HG02852 (cell line): Measurements from ENCODE around the gene SLIT3.

Experiments used
- ATAC-seq: cut with Tn5 transposase; IDR thresholded peaks from one replicate; pipeline ENCODE4 v1.9.1; 2021; ENCODE audit warnings: mild to moderate bottlenecking, moderate library complexity; ENCODE audit not compliant: unreplicated experiment

SLIT3 gene

DNA sequence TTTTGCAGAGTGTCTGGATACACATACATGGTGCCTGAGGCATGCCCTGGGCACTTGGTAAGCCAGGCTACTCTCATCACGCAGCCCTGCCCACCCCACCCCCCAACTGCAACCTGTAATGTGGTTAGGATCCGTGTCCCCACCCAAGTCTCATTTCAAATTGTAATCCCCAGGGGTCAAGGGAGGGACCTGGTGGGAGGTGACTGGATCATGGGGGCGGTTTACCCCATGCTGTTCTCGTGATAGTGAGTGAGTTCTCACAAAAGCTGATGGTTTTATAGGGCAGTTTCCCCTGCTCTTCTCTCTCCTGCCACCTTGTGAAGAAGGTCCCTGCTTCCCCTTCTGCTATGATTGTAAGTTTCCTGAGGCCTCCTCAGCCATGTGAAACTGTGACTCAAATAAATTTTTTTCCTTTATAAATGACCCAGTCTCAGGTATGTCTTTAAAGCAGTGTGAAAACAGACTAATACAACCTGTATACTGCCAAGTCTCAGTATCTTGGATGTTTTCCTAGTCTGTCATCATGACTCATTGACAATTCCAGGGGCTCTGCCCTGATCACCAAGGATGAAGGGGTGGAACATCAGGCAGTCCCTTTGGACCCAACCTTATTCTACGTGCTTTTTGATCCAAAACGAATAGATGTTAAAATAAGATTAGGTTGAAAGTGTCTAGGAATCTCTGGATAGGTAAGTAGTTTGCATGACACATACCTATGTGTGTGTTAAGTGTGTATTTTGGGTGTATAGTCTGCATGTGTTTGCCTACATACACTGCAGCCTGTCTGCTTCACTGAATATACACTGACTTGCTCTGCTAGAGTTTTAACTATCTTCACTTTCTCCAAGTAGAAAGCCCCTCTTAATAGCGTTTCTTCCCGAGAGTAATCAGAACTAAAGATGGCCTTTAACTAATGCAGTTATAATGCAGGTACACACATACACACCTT lies 293.8 kb downstream of the SLIT3 start:
- no peak for ATAC-seq

DNA sequence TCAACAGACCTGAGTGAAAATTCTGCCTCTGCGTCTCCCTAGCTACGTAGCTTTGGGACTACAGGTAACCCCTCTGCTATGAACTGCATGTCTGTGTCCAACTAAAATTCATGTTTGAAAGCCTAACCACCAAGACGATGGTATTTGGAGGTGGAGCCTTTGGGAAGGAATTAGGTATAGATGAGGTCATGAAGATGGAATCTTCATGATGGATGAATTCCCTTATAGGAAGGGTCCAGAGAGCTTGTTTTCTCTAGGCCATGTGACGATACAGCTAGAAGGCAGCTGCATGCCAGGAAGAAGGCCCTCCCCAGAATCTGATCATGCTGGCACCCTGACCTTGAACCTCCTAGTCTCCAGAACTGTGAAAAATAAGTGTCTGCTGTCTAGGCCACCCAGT lies 296.4 kb downstream of the SLIT3 start:
- no peak for ATAC-seq

DNA sequence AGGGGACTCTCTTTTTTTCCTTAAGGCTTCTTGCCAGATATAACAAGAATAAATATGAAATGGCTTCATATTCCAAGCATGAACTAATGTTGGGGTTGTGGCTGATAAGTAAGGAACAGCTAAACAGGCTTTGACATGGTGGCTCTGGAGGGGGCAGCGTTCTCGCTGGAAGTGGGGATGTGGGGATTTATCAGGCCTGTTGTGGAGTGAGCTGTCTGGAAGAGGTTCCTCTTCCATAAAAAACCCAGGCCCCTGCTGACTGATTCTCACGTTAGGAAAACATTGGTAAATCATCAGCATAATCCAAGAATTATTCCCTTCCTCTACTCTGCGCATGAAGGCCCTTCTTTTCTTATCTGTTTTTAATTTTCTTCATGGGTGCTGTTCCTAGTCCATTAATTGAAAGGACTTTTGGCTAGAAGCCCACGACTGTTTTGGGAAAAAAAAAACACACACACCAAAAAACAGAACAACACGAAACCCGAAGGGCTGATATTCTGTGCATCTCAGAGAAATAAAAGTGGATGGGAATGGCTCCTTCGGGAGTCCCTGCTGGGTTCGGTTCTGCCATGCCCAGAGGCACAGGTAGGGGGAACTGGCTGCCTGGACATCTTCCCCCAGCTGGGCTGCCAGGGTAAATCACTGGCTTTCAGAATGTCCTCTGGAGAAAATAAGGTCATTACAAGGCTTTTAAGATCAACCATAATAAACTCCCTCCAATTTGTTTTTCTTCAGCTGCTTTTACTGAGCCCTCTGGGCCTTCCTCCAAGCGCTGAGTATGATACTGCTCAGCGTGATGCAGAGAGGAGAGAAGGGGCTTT lies 297.0 kb downstream of the SLIT3 start:
- no peak for ATAC-seq

DNA sequence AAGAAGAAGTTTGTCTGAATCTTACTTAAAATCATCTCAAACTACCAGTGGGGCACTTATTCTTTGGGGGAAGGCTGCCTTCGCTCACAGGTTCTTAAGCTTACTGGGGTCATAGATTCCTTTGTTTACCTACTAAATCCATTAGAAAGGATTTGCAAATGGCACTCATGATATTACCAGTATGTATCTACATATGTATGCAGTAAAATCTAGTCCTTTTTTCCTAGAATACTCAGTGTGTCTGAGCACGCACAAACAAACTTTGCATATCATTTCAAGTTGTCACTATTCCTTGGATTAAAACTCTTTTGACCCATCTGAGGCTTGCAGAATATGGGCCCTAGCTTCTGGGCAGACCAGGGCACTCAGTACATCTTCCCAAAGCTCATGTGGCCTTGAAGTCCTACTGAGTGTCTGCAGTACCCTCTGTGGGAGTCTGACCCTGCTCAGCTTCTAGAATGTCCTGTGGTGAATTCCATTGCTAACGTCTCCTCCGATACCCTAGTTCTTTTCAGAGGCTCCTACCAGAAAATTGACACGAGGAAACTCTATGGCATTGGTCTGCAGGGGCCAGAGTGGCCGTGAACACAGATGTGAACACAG lies 297.9 kb downstream of the SLIT3 start:
- ATAC-seq, result no peak

DNA sequence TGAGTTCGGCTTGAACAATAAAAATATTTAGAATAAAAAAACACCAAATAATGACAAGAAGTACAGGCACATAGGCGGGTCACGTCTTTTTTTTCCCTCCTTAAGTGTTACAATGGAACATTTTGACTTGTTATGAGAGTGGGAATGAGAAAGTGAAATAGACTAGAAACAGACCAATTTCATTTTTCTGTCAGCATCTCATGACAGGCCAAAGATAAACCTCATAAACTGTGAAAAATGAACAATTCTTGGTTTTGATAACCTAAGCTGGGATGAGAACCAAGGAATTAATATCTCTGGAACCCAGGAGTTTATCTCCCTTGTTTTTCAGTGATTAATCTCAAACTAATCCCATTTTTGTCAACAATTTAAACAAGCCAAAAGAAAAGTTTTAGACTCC lies 299.5 kb downstream of the SLIT3 start:
- no peak for ATAC-seq

DNA sequence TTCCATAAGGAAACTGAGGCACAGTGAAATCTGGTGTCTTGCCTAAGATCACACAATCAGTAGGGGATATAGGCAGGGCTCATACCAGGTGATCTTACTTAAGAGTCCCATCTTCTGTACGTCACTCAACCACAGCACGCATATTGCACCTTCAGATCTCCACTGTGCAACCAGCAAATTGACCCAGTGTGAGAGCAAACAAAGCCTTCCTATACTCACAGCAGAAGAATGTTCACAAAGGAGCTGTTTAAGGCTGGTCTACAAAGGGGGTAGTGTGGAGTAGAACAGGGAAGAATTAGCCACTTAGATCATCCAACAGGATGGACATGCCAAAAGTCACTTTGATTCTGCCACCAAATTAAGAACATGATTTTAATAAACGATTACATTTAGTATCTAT lies 305.9 kb downstream of the SLIT3 start:
- no peak for ATAC-seq

DNA sequence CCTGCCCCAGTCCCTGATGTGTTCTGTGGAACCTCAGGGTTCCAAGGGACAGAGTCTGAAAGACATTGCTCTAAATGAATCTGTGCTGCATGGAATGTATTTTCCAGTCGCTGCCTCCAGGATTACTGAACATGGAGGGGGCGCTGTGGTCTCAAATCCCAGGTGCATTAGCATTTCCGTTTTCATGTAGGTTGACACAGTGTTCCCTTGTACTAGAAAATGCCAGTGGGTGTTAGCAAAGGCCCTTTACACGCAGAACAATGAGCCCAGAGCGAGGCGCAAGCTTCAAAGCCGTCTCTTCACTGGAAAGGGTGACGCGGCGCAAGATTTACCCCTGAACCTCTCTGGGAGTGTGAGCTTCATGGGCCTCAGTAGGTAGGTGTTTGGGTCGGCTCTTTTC lies 308.3 kb downstream of the SLIT3 start:
- no peak for ATAC-seq

DNA sequence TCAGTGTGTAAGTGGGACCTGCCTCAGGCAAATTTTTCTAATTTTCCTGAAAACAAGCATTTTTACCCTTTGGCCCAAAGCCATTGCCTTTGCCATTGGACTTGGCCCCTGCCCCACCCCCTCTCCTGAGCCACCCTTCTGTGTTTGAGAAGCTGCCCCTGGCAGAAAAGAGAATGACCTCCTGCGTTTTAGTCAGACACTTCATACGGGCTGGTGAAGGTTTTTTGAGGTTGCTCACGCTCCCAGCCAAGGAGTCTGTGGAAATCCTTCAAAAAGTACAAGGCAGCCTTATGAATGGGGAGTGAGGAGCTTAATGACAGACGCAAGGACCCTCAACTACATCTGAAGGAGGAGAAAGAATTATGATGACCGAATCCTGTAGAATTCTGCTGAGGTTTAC lies 308.9 kb downstream of the SLIT3 start:
- ATAC-seq, result no peak

DNA sequence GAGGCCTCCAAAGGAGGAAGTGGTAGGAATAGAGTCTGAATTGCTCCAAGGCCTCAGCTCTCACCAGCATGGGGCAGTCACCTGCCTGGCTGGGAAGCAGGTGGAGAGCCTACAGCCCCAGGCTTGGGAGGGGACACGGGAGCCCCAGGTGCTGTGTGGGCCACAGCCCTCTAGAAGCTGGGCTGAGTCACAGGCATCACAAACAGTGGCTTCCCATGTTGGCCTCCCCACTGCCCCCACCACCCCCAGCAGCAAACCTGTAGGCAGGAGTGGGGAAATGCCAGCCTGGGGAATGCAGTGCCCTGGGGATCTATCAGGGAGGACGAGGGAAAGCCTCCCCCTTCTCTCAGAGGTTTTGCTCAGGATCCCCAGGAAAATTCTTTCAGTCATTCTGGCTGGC lies 309.6 kb downstream of the SLIT3 start:
- ATAC-seq, result no peak

DNA sequence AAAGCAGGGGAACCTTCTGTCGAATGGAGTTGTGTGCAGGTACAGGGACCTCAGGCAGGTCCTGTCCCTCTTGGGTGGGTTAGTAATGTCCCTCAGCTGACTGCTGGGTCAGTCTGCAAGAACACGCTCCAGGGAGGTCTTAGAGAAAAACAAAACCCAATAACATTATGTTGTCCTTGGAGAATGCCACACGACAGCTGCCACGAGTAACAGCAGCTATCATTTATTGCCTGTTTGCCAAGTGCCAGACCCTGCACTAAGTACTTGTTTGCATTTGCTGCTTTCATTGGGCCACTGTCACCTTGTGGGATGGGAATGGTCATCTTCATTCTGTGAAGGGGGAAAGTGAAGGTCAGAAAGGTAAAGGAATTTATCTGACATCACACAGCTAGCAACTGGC lies 310.3 kb downstream of the SLIT3 start:
- ATAC-seq, result no peak

DNA sequence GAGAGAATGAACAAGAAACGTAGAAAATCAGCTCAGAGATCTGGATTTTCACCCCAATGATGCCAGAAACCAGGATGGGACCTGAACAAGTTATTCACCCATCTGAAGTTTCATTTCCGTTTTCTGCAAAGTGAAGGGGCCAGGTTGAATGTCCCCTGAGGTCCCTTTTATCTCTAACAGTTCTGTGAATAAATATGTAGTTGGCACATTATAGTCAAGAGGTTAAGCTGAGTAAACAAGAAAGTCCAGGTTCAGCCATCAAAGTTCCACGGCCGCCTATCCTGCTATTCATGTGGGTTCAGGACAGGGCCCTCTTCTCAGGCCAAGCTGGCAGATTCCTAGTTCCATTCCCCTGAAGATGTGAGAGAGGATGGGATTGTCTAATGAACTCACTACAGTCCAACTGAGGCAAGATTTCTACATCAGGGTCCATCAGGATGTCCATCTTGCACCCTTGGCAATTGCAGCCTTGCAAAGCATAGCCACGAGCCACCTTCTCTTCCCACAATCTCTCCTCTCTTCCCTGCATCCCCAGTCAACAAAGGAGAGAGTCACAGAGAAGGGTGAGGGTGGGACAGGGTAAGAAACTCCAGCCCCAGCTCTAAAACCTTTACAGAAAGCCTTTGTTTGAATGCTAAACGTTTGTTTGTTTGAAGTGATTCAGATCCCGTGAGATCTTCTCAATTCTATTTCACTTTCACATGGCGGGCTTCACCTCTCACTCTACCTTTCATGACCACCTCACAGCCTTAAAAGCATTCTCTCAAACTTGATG lies 311.0 kb downstream of the SLIT3 start:
- ATAC-seq, result no peak

DNA sequence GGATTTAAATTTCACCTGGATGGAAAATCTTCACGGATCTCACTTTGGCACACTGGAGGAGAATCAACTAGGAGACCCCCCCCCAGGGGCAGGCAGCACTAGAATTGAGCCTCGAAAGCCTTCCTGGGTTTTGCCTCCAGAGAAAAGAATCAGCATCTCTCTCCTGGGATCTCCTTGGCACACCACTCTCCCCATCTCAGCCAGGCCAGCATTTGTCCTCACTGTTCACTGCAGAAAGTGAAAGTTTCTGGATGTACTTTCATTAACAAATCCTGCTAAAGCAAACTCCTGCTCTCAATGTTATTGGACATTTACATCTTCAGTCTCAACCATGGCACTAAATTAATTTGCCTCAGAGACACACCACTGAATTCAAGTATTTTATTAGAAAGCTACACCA lies 312.2 kb downstream of the SLIT3 start:
- no peak for ATAC-seq

DNA sequence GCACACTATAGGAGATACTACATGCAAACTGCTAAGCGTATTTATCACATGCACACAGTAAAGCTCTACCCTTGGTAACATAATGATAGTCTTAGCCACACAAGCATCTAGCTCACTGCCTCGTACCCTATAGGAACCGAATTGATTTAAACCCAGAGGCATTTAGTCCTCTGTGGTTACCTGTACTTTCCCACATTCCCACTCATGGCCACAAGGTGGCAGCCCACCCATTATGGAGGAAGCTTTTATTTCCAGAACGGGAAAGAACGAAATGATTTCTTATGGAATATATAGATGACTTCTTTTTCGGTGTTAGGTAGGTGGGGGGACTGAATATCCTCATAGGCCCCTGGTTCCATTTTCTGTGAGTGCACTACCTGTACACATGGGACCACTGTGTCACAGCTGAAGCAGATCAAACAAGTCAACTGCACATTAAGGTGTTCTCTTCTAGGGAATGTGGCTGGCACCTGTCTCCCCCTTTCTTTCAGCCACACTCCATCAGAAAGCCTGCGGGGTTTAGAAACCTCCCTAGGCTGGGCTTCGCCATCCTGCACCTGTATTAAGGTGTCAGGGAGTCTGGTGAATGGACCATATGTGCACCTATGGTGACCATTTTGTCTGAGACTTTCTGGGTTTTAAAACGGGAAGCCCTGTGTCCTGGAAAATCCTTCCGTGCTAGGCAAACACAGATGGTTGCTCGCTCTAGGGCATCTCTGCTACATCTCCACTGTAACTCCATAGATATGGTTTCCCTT lies 313.2 kb downstream of the SLIT3 start:
- peak; percentile 72 for ATAC-seq

DNA sequence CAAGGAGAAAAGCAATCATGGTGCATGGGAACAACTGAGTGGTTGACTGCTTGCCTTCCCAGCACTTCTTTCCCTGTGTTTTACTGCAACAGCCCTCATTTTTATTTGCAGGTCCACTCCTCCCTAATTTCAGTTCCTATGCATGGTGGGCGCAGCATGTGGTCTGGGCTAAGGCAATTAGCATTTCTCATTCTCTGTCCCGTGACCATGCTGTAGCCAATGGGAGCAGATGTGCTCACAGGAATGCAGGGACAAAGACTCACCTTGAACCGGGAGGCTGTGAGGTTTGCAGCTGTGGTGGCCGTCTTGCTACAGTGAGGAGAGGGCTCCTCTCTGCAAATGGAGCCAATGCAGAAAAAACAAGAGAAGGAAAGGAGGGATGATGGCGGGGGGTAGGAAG lies 315.5 kb downstream of the SLIT3 start:
- no peak for ATAC-seq

DNA sequence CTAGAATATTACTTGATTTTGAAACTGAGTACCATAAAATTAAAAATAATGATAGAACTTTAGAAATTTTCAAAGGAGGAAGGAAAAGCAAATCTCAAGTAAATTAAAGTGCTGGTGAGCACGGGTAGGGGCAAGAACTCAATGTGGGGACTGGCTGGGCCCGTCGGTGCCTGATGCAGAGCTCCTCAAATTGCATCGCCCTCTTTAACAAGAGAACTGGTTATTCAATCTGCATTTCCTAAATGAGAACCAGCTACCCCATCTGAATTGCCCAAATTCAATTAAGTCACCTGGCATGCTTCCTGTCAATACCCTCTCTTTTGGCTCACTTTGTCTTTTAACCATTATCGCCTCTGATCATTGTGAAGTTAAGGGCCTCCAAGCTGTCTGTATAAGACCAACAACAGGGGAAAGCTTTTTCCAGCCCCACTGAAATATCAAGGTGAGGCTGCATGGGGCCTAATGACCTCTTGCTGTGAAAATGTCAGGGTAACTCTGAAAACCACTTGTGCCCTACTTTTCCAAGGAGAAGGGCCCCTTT lies 316.7 kb downstream of the SLIT3 start:
- ATAC-seq, result no peak

DNA sequence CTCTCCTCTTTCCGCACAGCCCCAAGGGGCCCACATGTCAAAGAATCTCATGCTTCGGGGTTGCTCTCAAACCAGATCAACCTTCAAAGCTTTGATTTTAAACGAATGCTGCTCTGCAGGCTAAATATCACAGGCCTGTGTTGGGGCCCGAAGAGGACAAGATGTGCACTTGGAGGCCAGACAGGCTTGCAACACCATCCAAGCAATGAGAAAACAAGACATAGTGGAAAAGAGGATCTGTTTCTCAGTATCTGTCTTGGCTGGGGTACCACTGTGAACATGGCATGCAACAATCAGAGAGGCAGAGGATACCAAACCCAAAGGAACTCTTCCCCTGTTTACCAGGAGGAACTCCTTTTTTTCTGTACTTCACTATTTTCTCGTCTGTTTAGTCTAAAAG lies 321.8 kb downstream of the SLIT3 start:
- no peak for ATAC-seq

DNA sequence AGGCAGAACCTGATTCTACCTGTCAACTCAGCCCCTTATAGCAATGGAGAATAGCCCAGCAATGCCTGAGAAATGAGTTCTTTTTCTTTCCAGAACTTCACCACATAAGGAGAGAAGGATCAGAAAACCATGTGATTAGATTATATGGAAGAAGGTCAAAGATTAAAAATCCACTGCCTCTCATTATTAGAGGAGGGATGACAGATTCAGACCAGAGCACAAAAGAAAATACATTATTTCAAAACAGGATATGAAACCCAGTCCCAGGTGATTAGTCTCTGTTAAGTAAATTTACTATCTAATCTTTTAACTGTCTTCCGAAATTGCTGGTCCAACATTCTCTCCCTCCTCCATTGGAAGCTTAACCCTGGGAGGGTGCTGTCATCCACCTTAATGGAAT lies 322.4 kb downstream of the SLIT3 start:
- no peak for ATAC-seq

DNA sequence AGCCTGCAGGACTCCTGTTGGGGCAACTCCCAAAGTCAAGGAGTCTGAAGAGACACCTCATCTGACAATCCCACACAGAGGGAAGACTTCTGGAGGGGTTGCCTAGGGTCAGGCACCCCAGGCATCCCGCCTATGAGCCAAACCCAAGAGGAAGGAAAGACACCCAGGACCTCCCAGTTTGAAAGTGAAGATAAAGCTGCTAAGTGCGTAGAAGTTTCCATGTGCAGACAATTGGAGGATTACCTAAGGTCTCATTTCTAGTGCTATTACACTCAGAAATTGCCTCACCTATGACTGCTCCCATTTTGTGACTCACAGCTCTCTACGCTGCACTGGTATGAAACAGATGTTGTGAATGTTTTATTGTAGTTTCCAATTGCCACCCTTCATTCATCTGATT lies 322.9 kb downstream of the SLIT3 start:
- ATAC-seq, result no peak

DNA sequence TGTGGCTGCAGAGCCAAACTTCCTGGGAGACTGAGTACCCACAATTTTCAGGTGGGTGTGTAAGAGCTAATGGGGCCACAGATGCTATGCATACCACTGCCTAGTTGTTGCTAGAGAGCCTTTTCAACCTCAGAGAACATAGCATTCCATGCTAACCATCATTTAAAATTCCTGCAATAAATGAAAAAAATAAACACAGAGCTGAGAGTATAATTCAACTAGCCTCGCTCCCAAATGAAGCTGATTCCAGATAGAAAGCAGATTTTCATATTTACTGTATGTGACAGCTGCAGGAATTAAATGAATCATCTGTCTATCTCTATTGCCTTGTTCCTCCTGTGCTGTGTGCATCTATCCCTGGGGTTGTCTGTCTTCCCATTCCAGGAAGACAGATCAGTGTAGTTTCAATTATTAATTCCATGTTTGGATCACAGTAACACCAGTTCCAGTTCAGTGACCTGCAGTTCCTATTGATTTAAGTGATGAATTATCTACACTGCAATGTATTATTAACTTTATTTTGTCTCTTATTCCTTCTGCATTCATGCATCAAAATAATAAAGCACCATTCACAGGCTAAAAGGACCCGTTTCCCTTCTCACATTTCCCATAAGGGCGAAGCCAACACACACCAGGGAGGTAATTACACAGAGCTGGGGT lies 324.5 kb downstream of the SLIT3 start:
- no peak for ATAC-seq
